GM18519 (cell line): ENCODE data around the gene PRIMPOL.
"Not testable (repeated sequence)": the region's sequence is repeated elsewhere in the genome, so short reads cannot be mapped to it uniquely, and the experiment has no call there.

ENCODE experiments used
- ATAC-seq: cut with Tn5 transposase; IDR thresholded peaks from one replicate; pipeline ENCODE4 v1.9.1; 2021; ENCODE audit warnings: mild to moderate bottlenecking, moderate library complexity; ENCODE audit not compliant: unreplicated experiment, low FRiP score

The PRIMPOL gene

GRCh38 chr4:184699941-184700340 is 50.4 kb downstream of the PRIMPOL start:
- no peak for ATAC-seq

- no peak for ATAC-seq
Measured at GRCh38 chr4:184702114-184702513, 52.6 kb downstream of the PRIMPOL start.

GRCh38 chr4:184705692-184706091 is 56.2 kb downstream of the PRIMPOL start:
- ATAC-seq, result no peak

GRCh38 chr4:184706453-184706852 is 56.9 kb downstream of the PRIMPOL start:
- ATAC-seq, result no peak

GRCh38 chr4:184712322-184712721 is 62.8 kb downstream of the PRIMPOL start:
- no peak for ATAC-seq

GRCh38 chr4:184713887-184714286 is 64.3 kb downstream of the PRIMPOL start:
- no peak for ATAC-seq

GRCh38 chr4:184715526-184715925 is 66.0 kb downstream of the PRIMPOL start:
- no peak for ATAC-seq

GRCh38 chr4:184719407-184719806 is 69.9 kb downstream of the PRIMPOL start:
- no peak for ATAC-seq

GRCh38 chr4:184721254-184721653 is 71.7 kb downstream of the PRIMPOL start:
- ATAC-seq, result no peak

GRCh38 chr4:184722798-184723197 is 73.3 kb downstream of the PRIMPOL start:
- no peak for ATAC-seq

GRCh38 chr4:184727430-184727829 is 77.9 kb downstream of the PRIMPOL start:
- no peak for ATAC-seq

GRCh38 chr4:184728858-184729257 is 79.3 kb downstream of the PRIMPOL start:
- ATAC-seq, result no peak

- no peak for ATAC-seq
Measured at GRCh38 chr4:184729946-184730345, 80.4 kb downstream of the PRIMPOL start.

- no peak for ATAC-seq
Measured at GRCh38 chr4:184731056-184731455, 81.5 kb downstream of the PRIMPOL start.

GRCh38 chr4:184732126-184732525 is 82.6 kb downstream of the PRIMPOL start:
- no peak for ATAC-seq

GRCh38 chr4:184733654-184734524 is 84.4 kb downstream of the PRIMPOL start, which contains the start of gene CENPU:
Gene CENPU, minus strand, starts transcription at chr4:184734096. Its CDS starts 34 bp downstream, at chr4:184734062.
- ATAC-seq, result peak; percentile 88

- ATAC-seq, result no peak
Measured at GRCh38 chr4:184734758-184735157, 85.2 kb downstream of the PRIMPOL start.

GRCh38 chr4:184739575-184739974 is 90.0 kb downstream of the PRIMPOL start:
- ATAC-seq, result not testable (repeated sequence)

- no peak for ATAC-seq
Measured at GRCh38 chr4:184740980-184741391, 91.4 kb downstream of the PRIMPOL start.

GRCh38 chr4:184741651-184742050 is 92.1 kb downstream of the PRIMPOL start:
- not testable (repeated sequence) for ATAC-seq

- no peak for ATAC-seq
Measured at GRCh38 chr4:184743650-184744049, 94.1 kb downstream of the PRIMPOL start.

- no peak for ATAC-seq
Measured at GRCh38 chr4:184744236-184744635, 94.7 kb downstream of the PRIMPOL start.
